Endothelial cell of umbilical vein (primary cell): ENCODE measurements around the gene GORASP2.

ENCODE experiments used
- EZH2 ChIP-seq: IDR thresholded peaks from 2 replicates; pipeline ENCODE4 v1.6.1; 2012; ENCODE audit warnings: borderline replicate concordance, low read depth, mild to moderate bottlenecking, moderate library complexity, low read length, inconsistent platforms; ENCODE audit not compliant: severe bottlenecking
- FOS ChIP-seq: IDR thresholded peaks from 2 replicates; pipeline ENCODE4 v1.6.1; 2011; ENCODE audit warnings: mild to moderate bottlenecking, low read length, moderate library complexity, borderline replicate concordance; ENCODE audit not compliant: insufficient read depth
- JUN ChIP-seq: IDR thresholded peaks from 2 replicates; pipeline ENCODE4 v1.6.1; 2011; ENCODE audit warnings: borderline replicate concordance, low read depth; ENCODE audit not compliant: insufficient read length, insufficient read depth
- MYC ChIP-seq: IDR thresholded peaks from one replicate; pipeline ENCODE4 v1.6.1; 2011; ENCODE audit warnings: mild to moderate bottlenecking, low read depth, low read length
- POLR2A ChIP-seq: IDR thresholded peaks from 2 replicates; pipeline ENCODE4 v1.6.1; 2012; ENCODE audit warnings: low read depth, mild to moderate bottlenecking, control low read depth, low read length
- POLR2AphosphoS5 ChIP-seq: IDR thresholded peaks from 2 replicates; pipeline ENCODE4 v1.6.1; 2012; ENCODE audit warnings: low read depth, mild to moderate bottlenecking, control low read depth, low read length, moderate library complexity; ENCODE audit not compliant: insufficient read depth
- TF ChIP-seq, protein P1 (sequence below), 2 donors: IDR thresholded peaks; 1 replicate in 1 of 2; 2 replicates in 1 of 2; pipeline ENCODE4 v1.5.1; 2011; ENCODE audit warnings: low read length in 2 of 2, mild to moderate bottlenecking in 2 of 2, moderate library complexity in 2 of 2, control low read depth in 1 of 2, inconsistent platforms in 1 of 2, low read depth in 1 of 2; ENCODE audit not compliant: insufficient read depth in 1 of 2; ENCODE audit errors: extremely low read depth in 1 of 2
- TF ChIP-seq, protein P2 (sequence below): IDR thresholded peaks from 2 replicates; pipeline ENCODE4 v1.6.1; 2011; ENCODE audit not compliant: insufficient read depth, insufficient read length

DNA sequence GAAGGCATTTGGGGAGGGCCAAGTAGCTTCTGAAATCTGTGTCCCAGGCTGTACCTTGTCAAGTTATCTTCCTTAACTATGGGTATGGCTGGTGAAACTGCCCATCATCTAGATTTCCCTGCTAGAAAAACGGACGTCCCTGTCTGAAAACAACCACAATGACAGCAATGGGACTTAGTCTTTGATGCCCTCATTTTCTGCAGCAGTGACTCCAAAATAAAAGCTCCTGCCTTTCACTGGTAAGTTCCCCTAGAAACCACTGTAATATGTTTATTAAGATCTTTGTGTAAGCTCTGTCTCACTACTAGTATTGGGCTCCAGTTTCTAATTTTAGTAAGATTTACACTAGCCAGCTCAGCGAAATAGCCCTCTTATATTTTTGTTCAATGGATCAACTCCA lies 47.2 kb upstream of the GORASP2 start:
- TF ChIP-seq, protein P1, sequence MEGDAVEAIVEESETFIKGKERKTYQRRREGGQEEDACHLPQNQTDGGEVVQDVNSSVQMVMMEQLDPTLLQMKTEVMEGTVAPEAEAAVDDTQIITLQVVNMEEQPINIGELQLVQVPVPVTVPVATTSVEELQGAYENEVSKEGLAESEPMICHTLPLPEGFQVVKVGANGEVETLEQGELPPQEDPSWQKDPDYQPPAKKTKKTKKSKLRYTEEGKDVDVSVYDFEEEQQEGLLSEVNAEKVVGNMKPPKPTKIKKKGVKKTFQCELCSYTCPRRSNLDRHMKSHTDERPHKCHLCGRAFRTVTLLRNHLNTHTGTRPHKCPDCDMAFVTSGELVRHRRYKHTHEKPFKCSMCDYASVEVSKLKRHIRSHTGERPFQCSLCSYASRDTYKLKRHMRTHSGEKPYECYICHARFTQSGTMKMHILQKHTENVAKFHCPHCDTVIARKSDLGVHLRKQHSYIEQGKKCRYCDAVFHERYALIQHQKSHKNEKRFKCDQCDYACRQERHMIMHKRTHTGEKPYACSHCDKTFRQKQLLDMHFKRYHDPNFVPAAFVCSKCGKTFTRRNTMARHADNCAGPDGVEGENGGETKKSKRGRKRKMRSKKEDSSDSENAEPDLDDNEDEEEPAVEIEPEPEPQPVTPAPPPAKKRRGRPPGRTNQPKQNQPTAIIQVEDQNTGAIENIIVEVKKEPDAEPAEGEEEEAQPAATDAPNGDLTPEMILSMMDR (IDR thresholded peaks at IDR 0.05; ENCODE audit: extremely low read depth in 1 of 2, insufficient read depth in 1 of 2, low read depth in 1 of 2, low read length in 2 of 2): no peak
- TF ChIP-seq EZH2: no peak
- TF ChIP-seq, protein P2, sequence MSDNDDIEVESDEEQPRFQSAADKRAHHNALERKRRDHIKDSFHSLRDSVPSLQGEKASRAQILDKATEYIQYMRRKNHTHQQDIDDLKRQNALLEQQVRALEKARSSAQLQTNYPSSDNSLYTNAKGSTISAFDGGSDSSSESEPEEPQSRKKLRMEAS: no peak
- no peak for TF ChIP-seq MYC
- no peak for TF ChIP-seq FOS
- no peak for TF ChIP-seq POLR2A
- no peak for TF ChIP-seq JUN
- TF ChIP-seq POLR2AphosphoS5: no peak
